K562 (cell line): Measurements from ENCODE around the gene HSD3B7.

Experiments
- CREM ChIP-seq: IDR thresholded peaks from 2 replicates; pipeline ENCODE4 v1.6.1; 2014; ENCODE audit warnings: antibody characterized with exemption, low read depth
- ELF4 ChIP-seq: fragments of 450-650 bp; formaldehyde crosslinking; IDR thresholded peaks from 2 replicates; pipeline ENCODE4 v1.4.0; 2022; ENCODE audit warnings: missing genetic modification characterization

GRCh38 chr16:30980959-30981358, 4.0 kb upstream of the HSD3B7 start:
- TF ChIP-seq ELF4 (CRISPR knock-in tag) (no peak), CREM (no peak)
